B cell (primary cell): Measurements from ENCODE around the gene ZNF592. TPM values are rescaled to one million over a fixed set of nuclear protein-coding genes. Genes with fewer than 3 reads are reported as not detected.

ENCODE experiments used
- ATAC-seq: fragments of 200-7000 bp; cut with Tn5 transposase; one replicate; pipeline ENCODE4 v1.10.0; 2021; ENCODE audit warnings: low read depth, mild to moderate bottlenecking, moderate number of reproducible peaks, moderate library complexity
- CTCF ChIA-PET: fragments of 350-600 bp; sonication (Branson Sonifier 250); formaldehyde crosslinking; loops from one replicate; lab custom pipeline; 2021; ENCODE audit warnings: antibody characterized with exemption, inconsistent platforms; lab: Charles Lee
- POLR2A ChIA-PET: fragments of 350-600 bp; sonication (Branson Sonifier 250); formaldehyde crosslinking; loops from one replicate; lab custom pipeline; 2021; ENCODE audit warnings: antibody characterized with exemption; lab: Charles Lee
- DNase-seq: peaks from one replicate; pipeline ENCODE4 v3.0.0; 2013
- H2AFZ ChIP-seq: 2 replicates; pipeline ENCODE4 v1.6.1; 2012; ENCODE audit warnings: mild to moderate bottlenecking, low read depth, low read length; ENCODE audit not compliant: insufficient read depth, poor library complexity, severe bottlenecking
- H3K27ac ChIP-seq, 2 donors: 1 replicate in 1 of 2; 2 replicates in 1 of 2; pipeline ENCODE4 v1.5.1; 2012 to 2013; ENCODE audit warnings: low read length in 2 of 2, mild to moderate bottlenecking in 2 of 2, moderate library complexity in 1 of 2
- H3K27me3 ChIP-seq, 4 experiments: fragments of 200-600 bp in 1 of 4; sonication (generic) in 1 of 4; replicated peaks in 1 of 4; 1 replicate in 2 of 4; 2 replicates in 2 of 4; pipeline versions ENCODE4 v1.6.1 to v1.7.0; 2013 to 2016; ENCODE audit warnings: low read length in 3 of 4, mild to moderate bottlenecking in 2 of 4, mixed read lengths in 1 of 4, moderate library complexity in 1 of 4; ENCODE audit not compliant: insufficient read depth in 4 of 4, control insufficient read depth in 3 of 4; ENCODE audit errors: control extremely low read depth in 1 of 4
- H3K36me3 ChIP-seq, 2 experiments: replicated peaks in 1 of 2; 1 replicate in 1 of 2; 2 replicates in 1 of 2; pipeline versions ENCODE4 v1.6.1 to v1.7.1; 2013; ENCODE audit warnings: low read length in 1 of 2; ENCODE audit not compliant: insufficient read depth in 2 of 2, control insufficient read depth in 1 of 2; ENCODE audit errors: control extremely low read depth in 1 of 2, extremely low read depth in 1 of 2
- H3K4me1 ChIP-seq, 2 donors: fragments of 200-600 bp in 1 of 2; sonication (generic) in 1 of 2; 1 replicate in 1 of 2; 2 replicates in 1 of 2; pipeline versions ENCODE4 v1.5.1 to v1.6.1; 2013 to 2017; ENCODE audit warnings: low read length in 2 of 2; ENCODE audit not compliant: control insufficient read depth in 2 of 2, insufficient read depth in 2 of 2
- H3K4me2 ChIP-seq: replicated peaks from 2 replicates; pipeline ENCODE3; 2012; ENCODE audit warnings: mild to moderate bottlenecking, low read depth, low read length; ENCODE audit not compliant: poor library complexity, severe bottlenecking
- H3K4me3 ChIP-seq, 5 experiments: fragments of 200-600 bp in 1 of 5; sonication (generic) in 1 of 5; 1 replicate in 3 of 5; 2 replicates in 2 of 5; pipeline versions ENCODE4 v1.5.1 to v1.7.0; 2011 to 2016; ENCODE audit warnings: low read length in 4 of 5, mild to moderate bottlenecking in 4 of 5, low read depth in 2 of 5, control low read depth in 1 of 5, moderate library complexity in 1 of 5; ENCODE audit not compliant: insufficient read depth in 1 of 5; ENCODE audit errors: control extremely low read depth in 1 of 5, extremely low read depth in 1 of 5
- H3K79me2 ChIP-seq: fragments of 200-600 bp; sonication (generic); one replicate; pipeline ENCODE4 v1.6.0; 2016; ENCODE audit warnings: low read length; ENCODE audit not compliant: control insufficient read depth, insufficient read depth
- H3K9ac ChIP-seq: fragments of 200-600 bp; sonication (generic); 2 replicates; pipeline ENCODE4 v1.6.1; 2017; ENCODE audit warnings: mild to moderate bottlenecking, low read length, moderate library complexity
- H3K9me3 ChIP-seq, 3 donors: one replicate each; pipeline versions ENCODE4 v1.6.1 to v1.7.1; 2013; ENCODE audit warnings: low read length in 2 of 3; ENCODE audit not compliant: control insufficient read depth in 2 of 3, insufficient read depth in 1 of 3; ENCODE audit errors: control extremely low read depth in 1 of 3
- H4K20me1 ChIP-seq: 2 replicates; pipeline ENCODE4 v1.6.0; 2012; ENCODE audit warnings: mild to moderate bottlenecking, low read length; ENCODE audit not compliant: insufficient read depth, control insufficient read depth, poor library complexity, severe bottlenecking
- H3K27ac Mint-ChIP-seq: one replicate; pipeline ENCODE4 v1.8.0; 2021; ENCODE audit warnings: mixed read lengths
- H3K27me3 Mint-ChIP-seq: one replicate; pipeline ENCODE4 v1.8.0; 2021; ENCODE audit warnings: mixed read lengths
- H3K4me1 Mint-ChIP-seq: one replicate; pipeline ENCODE4 v1.8.0; 2021; ENCODE audit warnings: mixed read lengths
- H3K4me3 Mint-ChIP-seq: one replicate; pipeline ENCODE4 v1.8.0; 2021; ENCODE audit warnings: mixed read lengths
- H3K9me3 Mint-ChIP-seq: one replicate; pipeline ENCODE4 v1.8.0; 2022; ENCODE audit warnings: mixed read lengths; ENCODE audit not compliant: insufficient read depth
- EZH2 ChIP-seq: IDR thresholded peaks from 2 replicates; pipeline ENCODE4 v1.6.1; 2012; ENCODE audit warnings: borderline replicate concordance, low read depth, mild to moderate bottlenecking, moderate library complexity, low read length; ENCODE audit not compliant: insufficient read depth, poor library complexity, severe bottlenecking
- WGBS: methylation state at CpG from one replicate; pipeline ENCODE4 v1.1.5; 2013; ENCODE audit warnings: missing lambda C conversion rate; ENCODE audit not compliant: insufficient coverage; 5-methylcytosine and 5-hydroxymethylcytosine counted together
- intact Hi-C: fragments of 100-400 bp; cut with micrococcal nuclease; formaldehyde crosslinking; loops from one replicate; pipeline ENCODE4 v1.10.0; 2022
- polyA plus RNA-seq: library from polyadenylated mRNA; depleted of rRNA; stranded (reverse); fragments of >200 nt; gene quantifications from 2 replicates; pipeline ENCODE4 v1.2.3, GENCODE V29; 2012
- total RNA-seq, 2 donors: library from RNA; stranded (reverse); fragments of 120-200 nt in 1 of 2; gene quantifications; 1 replicate in 1 of 2; 2 replicates in 1 of 2; pipeline versions ENCODE4 v1.2.3 to v1.2.4, GENCODE V29; 2013 to 2022
- TF ChIP-seq, protein P1 (sequence below): fragments of 200-600 bp; IDR thresholded peaks from one replicate; pipeline ENCODE4 v1.8.0; 2022; ENCODE audit warnings: antibody characterized with exemption, mild to moderate bottlenecking

Gene ZNF592
- total and polyA plus RNA-seq, 2 donors (not counting 1 experiment from before 2014, with no cell fraction given): 35.8 to 64.4 TPM

DNA sequence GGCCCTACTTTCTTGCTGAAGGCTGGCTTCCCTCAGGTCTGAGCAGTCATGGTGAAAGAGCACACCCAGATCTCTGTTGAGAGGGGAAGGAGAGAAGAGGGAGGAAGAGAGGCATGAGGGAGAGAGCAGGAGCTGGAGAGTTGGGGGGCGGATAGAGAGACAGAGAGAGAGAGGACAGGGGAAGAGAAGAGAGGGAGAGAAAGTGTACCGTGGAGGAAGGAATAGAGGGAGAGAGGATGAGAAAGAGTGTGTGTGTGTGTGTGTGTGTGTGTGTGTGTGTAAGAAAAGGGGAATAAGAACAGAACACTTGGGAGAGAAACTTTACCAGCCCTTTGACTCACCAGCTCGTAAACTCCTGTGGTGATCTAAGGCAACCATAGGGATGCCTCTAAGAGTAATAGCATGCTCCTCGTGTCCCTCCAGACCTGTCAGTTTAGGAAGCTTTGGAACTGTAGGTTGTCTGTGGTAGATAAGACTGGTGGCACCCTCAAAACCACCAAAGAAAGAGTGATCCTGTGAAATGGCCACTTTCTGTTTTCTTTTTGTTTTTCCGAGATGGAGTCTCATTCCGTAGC lies 18.2 kb downstream of the ZNF592 start:
- WGBS: 98% methylated on average over 6 of the region's 6 CpGs
- Mint-ChIP-seq H3K4me1 (peaks cover 37% of the 10 kb centered on the region), H3K9me3 (no peaks in the 10 kb centered on the region), H3K27ac (no peak overlapping the region), H3K27me3 (no peaks in the 10 kb centered on the region), H3K4me3 (no peak overlapping the region)
- DNase-seq (no peak), ATAC-seq (no peak)
- Histone ChIP-seq H3K27ac (no peak overlapping the region), H3K4me3 (no peak overlapping the region), H3K36me3 (peaks cover 5 to 54% of the 10 kb centered on the region in 2 experiments), H3K9me3 (no peaks in the 10 kb centered on the region), H3K27me3 (no peaks in the 10 kb centered on the region), H3K9ac (no peak overlapping the region), H4K20me1 (peaks cover 92% of the 10 kb centered on the region), H3K4me1 (peaks cover 20% of the 10 kb centered on the region in 2 donors), H2AFZ (no peak overlapping the region), H3K4me2 (no peak overlapping the region), H3K79me2 (peaks cover 100% of the 10 kb centered on the region)
- ChIA-PET CTCF (no interaction called here), POLR2A (no interaction called here)
- no peak for TF ChIP-seq EZH2
- TF ChIP-seq, protein P1, sequence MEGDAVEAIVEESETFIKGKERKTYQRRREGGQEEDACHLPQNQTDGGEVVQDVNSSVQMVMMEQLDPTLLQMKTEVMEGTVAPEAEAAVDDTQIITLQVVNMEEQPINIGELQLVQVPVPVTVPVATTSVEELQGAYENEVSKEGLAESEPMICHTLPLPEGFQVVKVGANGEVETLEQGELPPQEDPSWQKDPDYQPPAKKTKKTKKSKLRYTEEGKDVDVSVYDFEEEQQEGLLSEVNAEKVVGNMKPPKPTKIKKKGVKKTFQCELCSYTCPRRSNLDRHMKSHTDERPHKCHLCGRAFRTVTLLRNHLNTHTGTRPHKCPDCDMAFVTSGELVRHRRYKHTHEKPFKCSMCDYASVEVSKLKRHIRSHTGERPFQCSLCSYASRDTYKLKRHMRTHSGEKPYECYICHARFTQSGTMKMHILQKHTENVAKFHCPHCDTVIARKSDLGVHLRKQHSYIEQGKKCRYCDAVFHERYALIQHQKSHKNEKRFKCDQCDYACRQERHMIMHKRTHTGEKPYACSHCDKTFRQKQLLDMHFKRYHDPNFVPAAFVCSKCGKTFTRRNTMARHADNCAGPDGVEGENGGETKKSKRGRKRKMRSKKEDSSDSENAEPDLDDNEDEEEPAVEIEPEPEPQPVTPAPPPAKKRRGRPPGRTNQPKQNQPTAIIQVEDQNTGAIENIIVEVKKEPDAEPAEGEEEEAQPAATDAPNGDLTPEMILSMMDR: no peak
- intact Hi-C loops: no loop called here

DNA sequence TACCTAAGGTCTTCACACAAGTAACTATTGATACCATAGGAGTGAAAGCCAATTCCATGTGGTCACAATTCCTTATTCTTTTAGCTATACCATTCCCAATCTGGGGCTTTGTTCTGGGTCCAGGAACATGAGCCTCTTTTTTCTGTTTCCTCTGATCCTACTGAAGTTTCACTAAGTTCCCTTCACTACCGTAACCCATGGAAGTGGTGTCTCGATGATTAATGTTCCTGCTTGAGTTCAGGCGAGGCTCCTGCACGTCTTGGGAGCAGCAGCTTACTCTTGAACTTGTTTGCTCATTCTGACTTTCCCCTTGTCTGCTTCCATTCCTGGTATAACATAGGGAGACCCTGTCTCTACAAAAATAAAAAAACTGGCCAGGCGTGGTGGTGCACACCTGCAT lies 23.6 kb downstream of the ZNF592 start:
- H3K27me3 ChIP-seq: no peaks in the 10 kb centered on the region
- peaks cover 8 to 11% of the 10 kb centered on the region in 2 donors for H3K4me1 ChIP-seq
- H3K9me3 ChIP-seq: no peaks in the 10 kb centered on the region
- Mint-ChIP-seq H3K27ac (peak overlapping the region; percentile 34), H3K9me3 (no peaks in the 10 kb centered on the region), H3K4me3 (no peak overlapping the region), H3K27me3 (no peaks in the 10 kb centered on the region), H3K4me1 (peaks cover 46% of the 10 kb centered on the region)
- DNase-seq (no peak), ATAC-seq (no peak)
- peaks cover 97% of the 10 kb centered on the region for H3K79me2 ChIP-seq
- no peak overlapping the region for H2AFZ ChIP-seq
- peak overlapping the region in 1 of 2 donors; percentile 68 for H3K27ac ChIP-seq
- TF ChIP-seq, protein P1: no peak
- no peak for TF ChIP-seq EZH2
- no peak overlapping the region for H3K4me2 ChIP-seq
- 90% methylated on average over 4 of the region's 5 CpGs for WGBS
- POLR2A ChIA-PET: no interaction called here
- peaks cover 5 to 50% of the 10 kb centered on the region in 2 experiments for H3K36me3 ChIP-seq
- CTCF ChIA-PET: no interaction called here
- no peak overlapping the region for H3K4me3 ChIP-seq
- peaks cover 80% of the 10 kb centered on the region for H4K20me1 ChIP-seq
- H3K9ac ChIP-seq: no peak overlapping the region
- intact Hi-C loops: no loop called here
